Liver (tissue), 3 donors: ENCODE data around the gene SUSD5.

Experiments
- JUND ChIP-seq, 2 donors: IDR thresholded peaks; 2 replicates each; pipeline ENCODE4 v1.6.1; 2016; ENCODE audit warnings: antibody characterized with exemption in 2 of 2
- RAD21 ChIP-seq, 2 donors: IDR thresholded peaks; 2 replicates each; pipeline ENCODE4 v1.6.1; 2016; ENCODE audit warnings: antibody characterized with exemption in 2 of 2, mild to moderate bottlenecking in 2 of 2
- TF ChIP-seq, protein P1 (sequence below): fragments of 150-350 bp; IDR thresholded peaks from 2 replicates; pipeline ENCODE4 v1.5.1; 2017; ENCODE audit warnings: improper control_type of control experiment, low read depth, low read length; ENCODE audit not compliant: missing input control
- TF ChIP-seq, protein P2 (sequence below): IDR thresholded peaks from 2 replicates; pipeline ENCODE4 v1.6.1; 2016; ENCODE audit warnings: antibody characterized with exemption, mild to moderate bottlenecking
- TF ChIP-seq, protein P3 (sequence below): IDR thresholded peaks from 2 replicates; pipeline ENCODE4 v1.6.1; 2016; ENCODE audit warnings: antibody characterized with exemption
- TF ChIP-seq, protein P4 (sequence below): IDR thresholded peaks from 2 replicates; pipeline ENCODE4 v1.6.1; 2016; ENCODE audit warnings: antibody characterized with exemption
- TF ChIP-seq, protein P5 (sequence below): IDR thresholded peaks from 2 replicates; pipeline ENCODE4 v1.6.1; 2016; ENCODE audit warnings: antibody characterized with exemption
- donor health status: healthy.
- donor health status: healthy.

DNA sequence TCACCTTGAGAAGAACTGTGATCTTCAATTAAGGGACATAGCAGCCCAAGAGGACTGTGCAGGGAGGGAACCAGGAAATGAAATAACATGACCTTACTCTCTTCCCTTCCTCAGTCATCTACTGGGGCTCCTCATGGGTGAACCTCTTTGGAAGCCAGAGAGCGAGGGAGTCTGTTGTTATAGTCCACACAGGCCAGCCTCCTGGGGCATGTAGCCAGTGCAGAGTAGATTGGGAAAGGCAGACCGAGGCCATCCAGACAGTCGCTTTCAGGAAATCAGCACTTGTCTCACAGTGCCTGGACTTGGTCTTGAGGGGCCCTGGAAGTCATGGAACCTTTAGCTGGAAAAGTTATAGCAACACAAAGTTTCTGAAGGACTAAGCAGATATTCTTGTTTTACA, 98.7 kb downstream of the SUSD5 start:
- TF ChIP-seq, protein P1, sequence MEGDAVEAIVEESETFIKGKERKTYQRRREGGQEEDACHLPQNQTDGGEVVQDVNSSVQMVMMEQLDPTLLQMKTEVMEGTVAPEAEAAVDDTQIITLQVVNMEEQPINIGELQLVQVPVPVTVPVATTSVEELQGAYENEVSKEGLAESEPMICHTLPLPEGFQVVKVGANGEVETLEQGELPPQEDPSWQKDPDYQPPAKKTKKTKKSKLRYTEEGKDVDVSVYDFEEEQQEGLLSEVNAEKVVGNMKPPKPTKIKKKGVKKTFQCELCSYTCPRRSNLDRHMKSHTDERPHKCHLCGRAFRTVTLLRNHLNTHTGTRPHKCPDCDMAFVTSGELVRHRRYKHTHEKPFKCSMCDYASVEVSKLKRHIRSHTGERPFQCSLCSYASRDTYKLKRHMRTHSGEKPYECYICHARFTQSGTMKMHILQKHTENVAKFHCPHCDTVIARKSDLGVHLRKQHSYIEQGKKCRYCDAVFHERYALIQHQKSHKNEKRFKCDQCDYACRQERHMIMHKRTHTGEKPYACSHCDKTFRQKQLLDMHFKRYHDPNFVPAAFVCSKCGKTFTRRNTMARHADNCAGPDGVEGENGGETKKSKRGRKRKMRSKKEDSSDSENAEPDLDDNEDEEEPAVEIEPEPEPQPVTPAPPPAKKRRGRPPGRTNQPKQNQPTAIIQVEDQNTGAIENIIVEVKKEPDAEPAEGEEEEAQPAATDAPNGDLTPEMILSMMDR, result no peak
- TF ChIP-seq, protein P2, sequence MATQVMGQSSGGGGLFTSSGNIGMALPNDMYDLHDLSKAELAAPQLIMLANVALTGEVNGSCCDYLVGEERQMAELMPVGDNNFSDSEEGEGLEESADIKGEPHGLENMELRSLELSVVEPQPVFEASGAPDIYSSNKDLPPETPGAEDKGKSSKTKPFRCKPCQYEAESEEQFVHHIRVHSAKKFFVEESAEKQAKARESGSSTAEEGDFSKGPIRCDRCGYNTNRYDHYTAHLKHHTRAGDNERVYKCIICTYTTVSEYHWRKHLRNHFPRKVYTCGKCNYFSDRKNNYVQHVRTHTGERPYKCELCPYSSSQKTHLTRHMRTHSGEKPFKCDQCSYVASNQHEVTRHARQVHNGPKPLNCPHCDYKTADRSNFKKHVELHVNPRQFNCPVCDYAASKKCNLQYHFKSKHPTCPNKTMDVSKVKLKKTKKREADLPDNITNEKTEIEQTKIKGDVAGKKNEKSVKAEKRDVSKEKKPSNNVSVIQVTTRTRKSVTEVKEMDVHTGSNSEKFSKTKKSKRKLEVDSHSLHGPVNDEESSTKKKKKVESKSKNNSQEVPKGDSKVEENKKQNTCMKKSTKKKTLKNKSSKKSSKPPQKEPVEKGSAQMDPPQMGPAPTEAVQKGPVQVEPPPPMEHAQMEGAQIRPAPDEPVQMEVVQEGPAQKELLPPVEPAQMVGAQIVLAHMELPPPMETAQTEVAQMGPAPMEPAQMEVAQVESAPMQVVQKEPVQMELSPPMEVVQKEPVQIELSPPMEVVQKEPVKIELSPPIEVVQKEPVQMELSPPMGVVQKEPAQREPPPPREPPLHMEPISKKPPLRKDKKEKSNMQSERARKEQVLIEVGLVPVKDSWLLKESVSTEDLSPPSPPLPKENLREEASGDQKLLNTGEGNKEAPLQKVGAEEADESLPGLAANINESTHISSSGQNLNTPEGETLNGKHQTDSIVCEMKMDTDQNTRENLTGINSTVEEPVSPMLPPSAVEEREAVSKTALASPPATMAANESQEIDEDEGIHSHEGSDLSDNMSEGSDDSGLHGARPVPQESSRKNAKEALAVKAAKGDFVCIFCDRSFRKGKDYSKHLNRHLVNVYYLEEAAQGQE, result no peak
- no peak for TF ChIP-seq RAD21 (IDR thresholded peaks at IDR 0.05)
- TF ChIP-seq JUND (IDR thresholded peaks at IDR 0.05), result no peak
- TF ChIP-seq, protein P3, sequence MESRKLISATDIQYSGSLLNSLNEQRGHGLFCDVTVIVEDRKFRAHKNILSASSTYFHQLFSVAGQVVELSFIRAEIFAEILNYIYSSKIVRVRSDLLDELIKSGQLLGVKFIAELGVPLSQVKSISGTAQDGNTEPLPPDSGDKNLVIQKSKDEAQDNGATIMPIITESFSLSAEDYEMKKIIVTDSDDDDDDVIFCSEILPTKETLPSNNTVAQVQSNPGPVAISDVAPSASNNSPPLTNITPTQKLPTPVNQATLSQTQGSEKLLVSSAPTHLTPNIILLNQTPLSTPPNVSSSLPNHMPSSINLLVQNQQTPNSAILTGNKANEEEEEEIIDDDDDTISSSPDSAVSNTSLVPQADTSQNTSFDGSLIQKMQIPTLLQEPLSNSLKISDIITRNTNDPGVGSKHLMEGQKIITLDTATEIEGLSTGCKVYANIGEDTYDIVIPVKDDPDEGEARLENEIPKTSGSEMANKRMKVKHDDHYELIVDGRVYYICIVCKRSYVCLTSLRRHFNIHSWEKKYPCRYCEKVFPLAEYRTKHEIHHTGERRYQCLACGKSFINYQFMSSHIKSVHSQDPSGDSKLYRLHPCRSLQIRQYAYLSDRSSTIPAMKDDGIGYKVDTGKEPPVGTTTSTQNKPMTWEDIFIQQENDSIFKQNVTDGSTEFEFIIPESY, result no peak
- TF ChIP-seq, protein P4, sequence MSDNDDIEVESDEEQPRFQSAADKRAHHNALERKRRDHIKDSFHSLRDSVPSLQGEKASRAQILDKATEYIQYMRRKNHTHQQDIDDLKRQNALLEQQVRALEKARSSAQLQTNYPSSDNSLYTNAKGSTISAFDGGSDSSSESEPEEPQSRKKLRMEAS, result no peak
- TF ChIP-seq, protein P5, sequence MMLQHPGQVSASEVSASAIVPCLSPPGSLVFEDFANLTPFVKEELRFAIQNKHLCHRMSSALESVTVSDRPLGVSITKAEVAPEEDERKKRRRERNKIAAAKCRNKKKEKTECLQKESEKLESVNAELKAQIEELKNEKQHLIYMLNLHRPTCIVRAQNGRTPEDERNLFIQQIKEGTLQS, result no peak
